ENCODE measurements around the gene TNFRSF6B.

TNFRSF6B gene

GRCh38 chr20:63745961-63746731 lies 49.7 kb downstream of the TNFRSF6B start:
- H3K36me3 ChIP-seq (ENCODE audit: control insufficient read depth, insufficient read depth, low read length): no peaks in the 10 kb centered on the region
- H2AFZ ChIP-seq: no peak overlapping the region
- H3K4me2 ChIP-seq (ENCODE audit: low read length): no peak overlapping the region
- H3K9ac ChIP-seq: no peak overlapping the region
- no peaks in the 10 kb centered on the region for H3K9me3 ChIP-seq (ENCODE audit: control insufficient read depth, low read length)
- no peak for TF ChIP-seq CTCF (IDR thresholded peaks at IDR 0.05)
- H3K4me1 ChIP-seq: peaks cover 6% of the 10 kb centered on the region
- H3K27me3 ChIP-seq (ENCODE audit: control insufficient read depth, insufficient read depth, low read length): no peaks in the 10 kb centered on the region
- no peak overlapping the region for H3K27ac ChIP-seq
- H3K4me3 ChIP-seq (ENCODE audit: low read depth, low read length): no peak overlapping the region
- no peaks in the 10 kb centered on the region for H3K79me2 ChIP-seq

- no peaks in the 10 kb centered on the region for H3K36me3 ChIP-seq (ENCODE audit: control insufficient read depth, insufficient read depth, low read length)
Observed at GRCh38 chr20:63746751-63747315, 50.4 kb downstream of the TNFRSF6B start.

GRCh38 chr20:63747622-63748069 lies 51.2 kb downstream of the TNFRSF6B start:
- Histone ChIP-seq H3K27me3 (ENCODE audit: control insufficient read depth, insufficient read depth, low read length) (no peaks in the 10 kb centered on the region), H2AFZ (no peak overlapping the region), H3K9me3 (ENCODE audit: control insufficient read depth, low read length) (no peaks in the 10 kb centered on the region), H3K36me3 (ENCODE audit: control insufficient read depth, insufficient read depth, low read length) (no peaks in the 10 kb centered on the region), H3K27ac (no peak overlapping the region), H3K4me2 (ENCODE audit: low read length) (no peak overlapping the region), H3K79me2 (no peaks in the 10 kb centered on the region), H3K4me3 (ENCODE audit: low read depth, low read length) (no peak overlapping the region), H3K4me1 (no peaks in the 10 kb centered on the region), H3K9ac (no peak overlapping the region)
- TF ChIP-seq CTCF (IDR thresholded peaks at IDR 0.05): no peak

More at GRCh38 chr20:63746751-63747315, 50.4 kb downstream of the TNFRSF6B start:
- no peak overlapping the region for H3K9ac ChIP-seq
- TF ChIP-seq CTCF (IDR thresholded peaks at IDR 0.05): no peak
- H3K4me2 ChIP-seq (ENCODE audit: low read length): no peak overlapping the region
- H3K9me3 ChIP-seq (ENCODE audit: control insufficient read depth, low read length): no peaks in the 10 kb centered on the region
- H2AFZ ChIP-seq: no peak overlapping the region
- no peaks in the 10 kb centered on the region for H3K27me3 ChIP-seq (ENCODE audit: control insufficient read depth, insufficient read depth, low read length)
- H3K4me1 ChIP-seq: peaks cover under 1% of the 10 kb centered on the region
- H3K27ac ChIP-seq: no peak overlapping the region
- no peak overlapping the region for H3K4me3 ChIP-seq (ENCODE audit: low read depth, low read length)
- no peaks in the 10 kb centered on the region for H3K79me2 ChIP-seq

All from parathyroid adenoma (tissue), 2 donors.